T-helper 22 cell (primary cell): Measurements from ENCODE around the gene MXI1.
"Not testable (repeated sequence)": the region's sequence is repeated elsewhere in the genome, so short reads cannot be mapped to it uniquely, and the experiment has no call there.

Experiments
- DNase-seq: peaks from one replicate; pipeline ENCODE4 v3.0.0-alpha.2; 2020; ENCODE audit warnings: low read depth

The MXI1 gene

GRCh38 chr10:110317866-110318850 lies 110.8 kb downstream of the MXI1 start:
- DNase-seq = no peak

GRCh38 chr10:110321869-110322620 lies 114.6 kb downstream of the MXI1 start:
- no peak for DNase-seq

- no peak for DNase-seq
Measured at GRCh38 chr10:110323503-110323902, 116.1 kb downstream of the MXI1 start.

GRCh38 chr10:110324201-110324804 lies 116.9 kb downstream of the MXI1 start:
- DNase-seq = no peak

GRCh38 chr10:110324805-110325280 lies 117.4 kb downstream of the MXI1 start:
- DNase-seq = no peak

- no peak for DNase-seq
Measured at GRCh38 chr10:110326351-110327032, 119.1 kb downstream of the MXI1 start.

GRCh38 chr10:110327262-110327914 lies 120.0 kb downstream of the MXI1 start:
- no peak for DNase-seq

GRCh38 chr10:110330675-110331074 lies 123.3 kb downstream of the MXI1 start:
- no peak for DNase-seq

- DNase-seq = not testable (repeated sequence)
Measured at GRCh38 chr10:110331226-110331795, 123.9 kb downstream of the MXI1 start.

- no peak for DNase-seq
Measured at GRCh38 chr10:110334061-110334656, 126.8 kb downstream of the MXI1 start.

- DNase-seq = no peak
Measured at GRCh38 chr10:110335314-110336064, 128.1 kb downstream of the MXI1 start.

- DNase-seq = no peak
Measured at GRCh38 chr10:110336111-110336721, 128.8 kb downstream of the MXI1 start.
